A549 (cell line): ENCODE results near the gene PDZD4. TPM values are rescaled to one million over a fixed set of nuclear protein-coding genes. Genes with fewer than 3 reads are reported as not detected.
A peak's percentile ranks its signal among the peaks of the same experiment; 100 is the strongest.

Experiments
- ATAC-seq, 2 experiments: fragments of 200-7000 bp in 1 of 2; fragments of >200 bp in 1 of 2; cut with Nextera tagmentation in 1 of 2; cut with Tn5 transposase in 1 of 2; 3 replicates each; pipeline versions ENCODE4 v1.8.0 to v1.9.1; 2018 to 2020; ENCODE audit warnings: mild to moderate bottlenecking in 1 of 2, moderate library complexity in 1 of 2
- CTCF ChIA-PET: fragments of 300-600 bp; sonication (Branson Sonifier 250); formaldehyde crosslinking; extraction: SDS; loops from one replicate; lab custom pipeline; 2021; ENCODE audit warnings: antibody characterized with exemption, inconsistent platforms; lab: Yijun Ruan, JAX
- POLR2A ChIA-PET: fragments of 350-600 bp; formaldehyde crosslinking; extraction: SDS; loops from one replicate; lab custom pipeline; 2021; ENCODE audit warnings: antibody characterized with exemption, inconsistent platforms; lab: Yijun Ruan, JAX
- DNase-seq, 2 experiments: peaks; one replicate each; pipeline versions ENCODE4 v3.0.0 to v3.0.0-alpha.2; 2011 to 2016; ENCODE audit warnings: low read depth in 1 of 2, low spot score in 1 of 2
- FAIRE-seq: peaks from 2 replicates; lab custom pipeline; 2011; peaks lifted over from hg19 to GRCh38; lab: Jason Lieb, UNC
- H3K27ac ChIP-seq, 2 experiments: fragments of >200 bp; sonication (Bioruptor Twin); formaldehyde crosslinking; 3 replicates each; pipeline ENCODE4 v1.5.1; 2016 to 2017
- H3K4me1 ChIP-seq: fragments of >200 bp; sonication (Bioruptor Twin); formaldehyde crosslinking; 3 replicates; pipeline ENCODE4 v1.6.1; 2016
- H3K4me2 ChIP-seq: fragments of >200 bp; sonication (Bioruptor Twin); formaldehyde crosslinking; 3 replicates; pipeline ENCODE4 v1.6.1; 2016
- H3K4me3 ChIP-seq: fragments of >200 bp; sonication (Bioruptor Twin); formaldehyde crosslinking; 3 replicates; pipeline ENCODE4 v1.5.1; 2016
- H3K9me3 ChIP-seq: fragments of >200 bp; sonication (Bioruptor Twin); formaldehyde crosslinking; 3 replicates; pipeline ENCODE4 v1.6.1; 2016
- ATOH8 ChIP-seq: fragments of 250-450 bp; sonication (Bioruptor Pico); IDR thresholded peaks from 2 replicates; pipeline ENCODE4 v1.5.0; 2020; ENCODE audit warnings: low read depth, mild to moderate bottlenecking, moderate library complexity
- BCL3 ChIP-seq: fragments of >200 bp; sonication (Bioruptor Twin); formaldehyde crosslinking; IDR thresholded peaks from 3 replicates; pipeline ENCODE4 v1.6.1; 2016
- CBX8 ChIP-seq: fragments of 200-600 bp; sonication (generic); IDR thresholded peaks from 2 replicates; pipeline ENCODE4 v1.6.1; 2016
- EP300 ChIP-seq, 2 experiments: fragments of >200 bp; sonication (Bioruptor Twin); formaldehyde crosslinking; IDR thresholded peaks; 2 replicates in 1 of 2; 3 replicates in 1 of 2; pipeline ENCODE4 v1.6.1; 2016 to 2017
- FOSL2 ChIP-seq, 2 experiments: fragments of 450-650 bp in 1 of 2; fragments of >200 bp in 1 of 2; sonication (Bioruptor Twin) in 1 of 2; formaldehyde crosslinking; IDR thresholded peaks; 2 replicates each; pipeline versions ENCODE4 v1.5.0 to v1.6.1; 2016 to 2020; ENCODE audit warnings: mild to moderate bottlenecking in 1 of 2, moderate library complexity in 1 of 2
- HES2 ChIP-seq: fragments of >200 bp; sonication (Bioruptor Twin); formaldehyde crosslinking; IDR thresholded peaks from 2 replicates; pipeline ENCODE4 v1.6.1; 2016
- HEYL ChIP-seq: fragments of 250-450 bp; sonication (Bioruptor Pico); IDR thresholded peaks from 2 replicates; pipeline ENCODE4 v1.8.0; 2021; ENCODE audit warnings: mild to moderate bottlenecking, moderate library complexity
- HMGXB4 ChIP-seq: fragments of 250-450 bp; sonication (Bioruptor Pico); IDR thresholded peaks from 2 replicates; pipeline ENCODE4 v1.5.0; 2021; ENCODE audit warnings: mild to moderate bottlenecking, moderate library complexity, borderline replicate concordance
- HOXA7 ChIP-seq: fragments of 250-450 bp; sonication (Bioruptor Pico); IDR thresholded peaks from 2 replicates; pipeline ENCODE4 v1.5.0; 2020; ENCODE audit warnings: mild to moderate bottlenecking, moderate library complexity
- JUN ChIP-seq, 2 experiments: fragments of >200 bp; sonication (Bioruptor Twin); formaldehyde crosslinking; IDR thresholded peaks; 2 replicates in 1 of 2; 3 replicates in 1 of 2; pipeline ENCODE4 v1.6.1; 2016 to 2017
- JUNB ChIP-seq: fragments of >200 bp; sonication (Bioruptor Twin); formaldehyde crosslinking; IDR thresholded peaks from 2 replicates; pipeline ENCODE4 v1.6.1; 2016
- KDM1A ChIP-seq: fragments of 200-600 bp; sonication (generic); IDR thresholded peaks from 2 replicates; pipeline ENCODE4 v1.6.1; 2016; ENCODE audit warnings: low read depth, mild to moderate bottlenecking
- MAFK ChIP-seq: fragments of 450-650 bp; IDR thresholded peaks from 2 replicates; pipeline ENCODE4 v1.6.1; 2014; ENCODE audit not compliant: partially characterized antibody
- MAZ ChIP-seq: fragments of 150-350 bp; IDR thresholded peaks from 2 replicates; pipeline ENCODE4 v1.6.1; 2014; ENCODE audit warnings: antibody characterized with exemption, low read depth, low read length, borderline replicate concordance
- MYC ChIP-seq: IDR thresholded peaks from 2 replicates; pipeline ENCODE4 v1.6.1; 2012; ENCODE audit warnings: mild to moderate bottlenecking, inconsistent platforms, low read length, improper control_type of control experiment, borderline replicate concordance
- NFE2L2 ChIP-seq: fragments of 150-350 bp; conservative IDR thresholded peaks from 2 replicates; pipeline ENCODE4 v1.6.1; 2014; ENCODE audit warnings: low read length
- NPAS2 ChIP-seq: fragments of 250-450 bp; sonication (Bioruptor Pico); IDR thresholded peaks from 2 replicates; pipeline ENCODE4 v1.8.0; 2022; ENCODE audit warnings: mild to moderate bottlenecking, moderate library complexity, borderline replicate concordance
- PBX3 ChIP-seq: IDR thresholded peaks from 2 replicates; pipeline ENCODE4 v1.6.1; 2012
- RCOR1 ChIP-seq: fragments of 150-350 bp; IDR thresholded peaks from 2 replicates; pipeline ENCODE4 v1.6.1; 2014; ENCODE audit warnings: antibody characterized with exemption, low read length, low read depth
- REST ChIP-seq: fragments of 200-600 bp; sonication (generic); IDR thresholded peaks from 2 replicates; pipeline ENCODE4 v1.6.1; 2016; ENCODE audit warnings: antibody characterized with exemption, mild to moderate bottlenecking, moderate library complexity
- RFX5 ChIP-seq: fragments of 450-650 bp; IDR thresholded peaks from 2 replicates; pipeline ENCODE4 v1.7.1; 2014; ENCODE audit warnings: antibody characterized with exemption, mild to moderate bottlenecking, moderate library complexity
- SREBF2 ChIP-seq: fragments of 450-650 bp; IDR thresholded peaks from 2 replicates; pipeline ENCODE4 v1.6.1; 2014; ENCODE audit warnings: mild to moderate bottlenecking, moderate library complexity
- TFCP2L1 ChIP-seq: fragments of 250-450 bp; sonication (Bioruptor Pico); IDR thresholded peaks from 2 replicates; pipeline ENCODE4 v1.5.0; 2021; ENCODE audit warnings: mild to moderate bottlenecking
- TP53 ChIP-seq: fragments of 250-450 bp; sonication (Bioruptor Pico); IDR thresholded peaks from 2 replicates; pipeline ENCODE4 v1.5.0; 2021; ENCODE audit warnings: mild to moderate bottlenecking, moderate library complexity
- ZFP36 ChIP-seq: fragments of 450-650 bp; IDR thresholded peaks from 2 replicates; pipeline ENCODE4 v1.6.1; 2014; ENCODE audit warnings: borderline replicate concordance; ENCODE audit not compliant: partially characterized antibody
- ZSCAN20 ChIP-seq: fragments of 250-450 bp; sonication (Bioruptor Pico); IDR thresholded peaks from 2 replicates; pipeline ENCODE4 v1.8.0; 2022; ENCODE audit warnings: mild to moderate bottlenecking, moderate library complexity
- WGBS: methylation state at CpG from one replicate; pipeline ENCODE4 v1.1.6; 2017; ENCODE audit errors: missing lambda C conversion rate; 5-methylcytosine and 5-hydroxymethylcytosine counted together
- polyA plus RNA-seq, 4 experiments: library from polyadenylated mRNA; depleted of rRNA in 3 of 4; stranded (reverse); fragments of >200 nt; fragmentation: RNase III in 1 of 4; extraction: RNeasy Plus Mini Kit Qiagen cat#74134 plus additional on column Dnase treatment in 1 of 4; gene quantifications; 2 replicates in 3 of 4; 3 replicates in 1 of 4; pipeline ENCODE4 v1.2.3, GENCODE V29; 2011 to 2017

The PDZD4 gene
- polyA plus RNA-seq, 2 of the 4 experiments (the other 2 are of a cell fraction): 1.2 to 3.0 TPM

- ATAC-seq: peak in 1 of 2 experiments; percentile 39; a peak in 3 of 6 replicates
- Histone ChIP-seq H3K4me2 (no peak overlapping the region), H3K27ac (no peak overlapping the region)
- TF ChIP-seq RCOR1 (no peak), NPAS2 (CRISPR knock-in tag) (no peak), EP300 (IDR thresholded peaks at IDR 0.05) (no peak), HES2 (no peak), REST (no peak), ZFP36 (no peak), JUN (IDR thresholded peaks at IDR 0.05) (no peak), MAFK (no peak), RFX5 (no peak), NFE2L2 (no peak), JUNB (no peak), HMGXB4 (no peak), HOXA7 (CRISPR knock-in tag) (no peak), MYC (no peak), MAZ (no peak), PBX3 (no peak), FOSL2 (IDR thresholded peaks at IDR 0.05) (no peak), FOSL2 (CRISPR knock-in tag; IDR thresholded peaks at IDR 0.05) (no peak)
- TF ChIP-seq, all 56 proteins: peak for 0
- POLR2A ChIA-PET: interaction anchor here (1.4 kb wide), 1 partner anchor 16 kb away, joined by 4 read pairs; the partner anchor contains the start of genes IDH3G and SSR4
- peak in 1 of 2 experiments; percentile 25 for DNase-seq
- CTCF ChIA-PET: interaction anchor here (0.7 to 4.9 kb wide), 4 partner anchors 10 to 169 kb away, joined by 3 to 27 read pairs (median 11); partner anchors contain the start of gene PLXNB3
- WGBS: 89% methylated on average over 3 of the region's 16 CpGs
- no peak for FAIRE-seq
- Histone ChIP-seq H3K9me3 (no peaks in the 10 kb centered on the region), H3K4me1 (no peaks in the 10 kb centered on the region), H3K4me3 (no peak overlapping the region)
Measured at GRCh38 chrX:153778684-153779101, 51.7 kb downstream of the PDZD4 start.

- H3K9me3 ChIP-seq: no peaks in the 10 kb centered on the region
- ATAC-seq (no peak), DNase-seq (no peak), FAIRE-seq (no peak)
- H3K4me2 ChIP-seq: no peak overlapping the region
- WGBS: 100% methylated on average over 2 of the region's 17 CpGs
- no peaks in the 10 kb centered on the region for H3K4me1 ChIP-seq
- H3K27ac ChIP-seq: no peak overlapping the region
- POLR2A ChIA-PET: interaction anchor here (1.4 kb wide), 1 partner anchor 16 kb away, joined by 4 read pairs; the partner anchor contains the start of genes IDH3G and SSR4
- no peak overlapping the region for H3K4me3 ChIP-seq
- CTCF ChIA-PET: interaction anchor here (0.7 to 4.9 kb wide), 5 partner anchors 9 to 169 kb away, joined by 3 to 27 read pairs (median 5); partner anchors contain the start of gene PLXNB3
- no peak for TF ChIP-seq BCL3
- no peak for TF ChIP-seq SREBF2
- no peak for TF ChIP-seq HEYL (CRISPR knock-in tag)
- no peak for TF ChIP-seq TFCP2L1 (CRISPR knock-in tag)
- TF ChIP-seq HES2: no peak
- TF ChIP-seq ZSCAN20 (CRISPR knock-in tag): no peak
- TF ChIP-seq TP53 (CRISPR knock-in tag): no peak
- no peak for TF ChIP-seq CBX8
- no peak for TF ChIP-seq KDM1A
- TF ChIP-seq ATOH8: no peak
Measured at GRCh38 chrX:153778181-153778580, 52.2 kb downstream of the PDZD4 start.
